Regular cardiac myocyte (primary cell): ENCODE data around the gene GPR150. TPM values are rescaled to one million over a fixed set of nuclear protein-coding genes. Genes with fewer than 3 reads are reported as not detected.

Experiments
- total RNA-seq: library from RNA; depleted of rRNA; stranded (reverse); fragments of >200 nt; gene quantifications from 2 replicates; pipeline ENCODE4 v1.2.3, GENCODE V29; 2014

The GPR150 gene
- 0.96 and 2.5 TPM in 2 replicates for total RNA-seq

DNA sequence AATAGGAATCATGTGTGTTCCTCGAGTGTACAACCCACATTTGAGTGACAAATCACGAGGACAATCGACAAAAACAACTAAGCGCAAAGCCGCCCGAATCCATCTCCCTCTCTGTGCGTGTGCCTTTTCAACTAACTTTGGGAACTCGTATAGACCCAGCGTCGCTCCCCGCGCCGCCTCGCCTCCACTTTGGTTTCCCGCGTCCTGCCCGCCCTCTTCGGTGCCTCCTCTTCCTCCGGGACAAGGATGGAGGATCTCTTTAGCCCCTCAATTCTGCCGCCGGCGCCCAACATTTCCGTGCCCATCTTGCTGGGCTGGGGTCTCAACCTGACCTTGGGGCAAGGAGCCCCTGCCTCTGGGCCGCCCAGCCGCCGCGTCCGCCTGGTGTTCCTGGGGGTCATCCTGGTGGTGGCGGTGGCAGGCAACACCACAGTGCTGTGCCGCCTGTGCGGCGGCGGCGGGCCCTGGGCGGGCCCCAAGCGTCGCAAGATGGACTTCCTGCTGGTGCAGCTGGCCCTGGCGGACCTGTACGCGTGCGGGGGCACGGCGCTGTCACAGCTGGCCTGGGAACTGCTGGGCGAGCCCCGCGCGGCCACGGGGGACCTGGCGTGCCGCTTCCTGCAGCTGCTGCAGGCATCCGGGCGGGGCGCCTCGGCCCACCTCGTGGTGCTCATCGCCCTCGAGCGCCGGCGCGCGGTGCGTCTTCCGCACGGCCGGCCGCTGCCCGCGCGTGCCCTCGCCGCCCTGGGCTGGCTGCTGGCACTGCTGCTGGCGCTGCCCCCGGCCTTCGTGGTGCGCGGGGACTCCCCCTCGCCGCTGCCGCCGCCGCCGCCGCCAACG is at the start of gene GPR150:
Gene GPR150 (plus strand): TSS at position 58 of the 840 bp plus-strand sequence. CDS start 189 bp downstream, at position 247.

DNA sequence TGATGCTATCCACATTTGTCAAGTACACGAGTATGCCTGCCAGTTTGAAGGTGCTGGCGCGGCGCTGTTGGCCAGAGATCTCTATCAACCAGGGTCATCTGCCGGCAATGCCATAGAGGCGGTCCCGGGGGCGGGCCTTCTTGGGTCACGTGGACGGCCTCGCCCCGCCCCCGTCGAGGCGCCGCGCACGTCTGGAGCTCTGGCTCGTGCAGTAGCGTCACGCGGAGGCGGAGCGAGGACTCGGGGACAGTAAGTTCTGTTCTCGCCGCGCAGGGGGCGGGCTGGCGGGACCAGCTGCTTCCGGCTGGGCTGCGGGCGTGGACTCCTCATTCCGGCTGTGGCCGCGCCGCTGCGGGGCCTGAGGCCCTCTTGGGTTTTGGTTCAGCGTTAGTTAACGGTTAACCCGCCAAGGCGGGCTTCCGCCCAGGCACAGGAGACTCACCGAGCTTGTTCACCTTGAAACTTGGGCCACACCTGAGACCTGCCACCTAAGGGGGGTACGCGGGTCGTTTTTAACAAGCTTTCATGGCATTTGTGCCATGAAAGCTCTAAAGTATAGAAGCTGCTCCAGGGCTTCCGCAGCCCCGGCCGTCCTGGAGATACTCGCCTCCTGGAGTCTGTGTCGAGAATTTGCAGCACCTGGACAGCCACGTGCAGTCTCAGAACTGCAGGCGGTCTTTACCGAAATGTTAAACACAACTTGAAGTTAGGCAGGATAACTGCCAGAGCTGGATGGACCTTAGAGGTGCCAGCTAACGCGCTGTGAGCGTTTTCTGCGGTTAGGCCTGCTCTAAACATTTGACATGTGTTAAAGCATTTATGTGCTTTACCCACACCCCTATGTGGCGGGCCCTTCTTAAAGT is 26.9 kb downstream of the GPR150 start, which contains the start of gene RFESD:
Gene RFESD (plus strand): TSS at position 209 of the 863 bp plus-strand sequence. CDS start 5,495 bp downstream, outside the sequence.

Other genes starting within 250 kb of the GPR150 start
- not detected in 2 replicates for gene FAM81B, start 228.7 kb upstream of the GPR150 start, total RNA-seq
- gene SKIC3, start 65.1 kb upstream of the GPR150 start, total RNA-seq, result 147 and 195 TPM in 2 replicates
- gene ARSK, start 65.0 kb upstream of the GPR150 start, total RNA-seq, result 27.6 and 33.8 TPM in 2 replicates
- 2.1 and 4.8 TPM in 2 replicates for gene RFESD, start 26.7 kb downstream of the GPR150 start, total RNA-seq
- gene SPATA9, start 62.9 kb downstream of the GPR150 start, total RNA-seq, result 0.38 and 0.85 TPM in 2 replicates
- 284 and 356 TPM in 2 replicates for gene RHOBTB3, start 111.2 kb downstream of the GPR150 start, total RNA-seq
- 58.6 and 87.0 TPM in 2 replicates for gene GLRX, start 202.6 kb downstream of the GPR150 start, total RNA-seq